WTC11 (cell line): Measurements from ENCODE around the gene RCN2. TPM values are rescaled to one million over a fixed set of nuclear protein-coding genes. Genes with fewer than 3 reads are reported as not detected.

Experiments
- ATAC-seq: fragments of 200-7000 bp; cut with Tn5 transposase; 2 replicates; pipeline ENCODE4 v1.10.0; 2021; ENCODE audit warnings: mild to moderate bottlenecking, moderate library complexity
- CTCF ChIA-PET: fragments of 300-600 bp; sonication (Branson Sonifier 250); formaldehyde crosslinking; loops from one replicate; lab custom pipeline; 2021; ENCODE audit warnings: antibody characterized with exemption; lab: Charles Lee
- POLR2A ChIA-PET: fragments of 350-600 bp; sonication (Branson Sonifier 250); formaldehyde crosslinking; loops from one replicate; lab custom pipeline; 2021; ENCODE audit warnings: antibody characterized with exemption; lab: Charles Lee
- DNase-seq: peaks from one replicate; pipeline ENCODE4 v3.0.0; 2021; ENCODE audit warnings: low spot score
- H3K27ac Mint-ChIP-seq: 2 replicates; pipeline ENCODE4 v1.8.0; 2021; ENCODE audit warnings: mixed read lengths
- H3K27me3 Mint-ChIP-seq: 2 replicates; pipeline ENCODE4 v1.8.0; 2021; ENCODE audit warnings: low read depth, mild to moderate bottlenecking, moderate library complexity, mixed read lengths
- H3K36me3 Mint-ChIP-seq: 2 replicates; pipeline ENCODE4 v1.8.0; 2021; ENCODE audit warnings: mixed read lengths
- H3K4me1 Mint-ChIP-seq: 2 replicates; pipeline ENCODE4 v1.8.0; 2022; ENCODE audit warnings: mixed read lengths
- H3K4me3 Mint-ChIP-seq: 2 replicates; pipeline ENCODE4 v1.8.0; 2021; ENCODE audit warnings: mild to moderate bottlenecking, moderate library complexity, mixed read lengths
- H3K9me3 Mint-ChIP-seq: 2 replicates; pipeline ENCODE4 v1.8.0; 2021; ENCODE audit warnings: mixed read lengths
- CBFB ChIP-seq: sonication (generic); formaldehyde crosslinking; IDR thresholded peaks from 2 replicates; pipeline ENCODE4 v1.8.1; 2022; ENCODE audit warnings: mild to moderate bottlenecking, low read depth, missing genetic modification reagents
- CREB1 ChIP-seq: sonication (generic); formaldehyde crosslinking; IDR thresholded peaks from 2 replicates; pipeline ENCODE4 v1.8.0; 2023; ENCODE audit warnings: mild to moderate bottlenecking, missing genetic modification reagents
- CTCF ChIP-seq: fragments of 200-600 bp; IDR thresholded peaks from 2 replicates; pipeline ENCODE4 v1.8.0; 2022; ENCODE audit warnings: antibody characterized with exemption
- E2F4 ChIP-seq: sonication (generic); formaldehyde crosslinking; IDR thresholded peaks from 2 replicates; pipeline ENCODE4 v1.8.1; 2022; ENCODE audit warnings: low read depth, mild to moderate bottlenecking, moderate library complexity, missing genetic modification reagents, borderline replicate concordance
- ELF4 ChIP-seq: sonication (generic); formaldehyde crosslinking; IDR thresholded peaks from 2 replicates; pipeline ENCODE4 v1.8.1; 2022; ENCODE audit warnings: low read depth, mild to moderate bottlenecking, moderate library complexity, missing genetic modification reagents
- FOXK1 ChIP-seq: sonication (generic); formaldehyde crosslinking; IDR thresholded peaks from 2 replicates; pipeline ENCODE4 v1.8.0; 2022; ENCODE audit warnings: mild to moderate bottlenecking, moderate library complexity, missing genetic modification reagents
- GTF2I ChIP-seq: fragments of 250-450 bp; sonication (Bioruptor Pico); conservative IDR thresholded peaks from 2 replicates; pipeline ENCODE4 v1.4.0; 2021; ENCODE audit warnings: mild to moderate bottlenecking
- HMGA2 ChIP-seq: fragments of 250-450 bp; sonication (Bioruptor Pico); IDR thresholded peaks from 2 replicates; pipeline ENCODE4 v1.4.0; 2021; ENCODE audit warnings: mild to moderate bottlenecking, moderate library complexity
- JAZF1 ChIP-seq: fragments of 250-450 bp; sonication (Bioruptor Pico); IDR thresholded peaks from 2 replicates; pipeline ENCODE4 v1.9.0; 2021; ENCODE audit warnings: moderate library complexity, mild to moderate bottlenecking, inconsistent platforms
- MXD4 ChIP-seq: fragments of 250-450 bp; sonication (Bioruptor Pico); IDR thresholded peaks from 2 replicates; pipeline ENCODE4 v1.8.0; 2021; ENCODE audit warnings: mild to moderate bottlenecking, moderate library complexity, borderline replicate concordance
- NFE2L1 ChIP-seq: sonication (generic); formaldehyde crosslinking; IDR thresholded peaks from 2 replicates; pipeline ENCODE4 v1.8.1; 2023; ENCODE audit warnings: missing genetic modification reagents
- NFYB ChIP-seq: sonication (generic); formaldehyde crosslinking; conservative IDR thresholded peaks from 2 replicates; pipeline ENCODE4 v1.8.0; 2022; ENCODE audit warnings: low read depth, missing genetic modification reagents
- OVOL2 ChIP-seq: fragments of 250-450 bp; sonication (Bioruptor Pico); IDR thresholded peaks from 2 replicates; pipeline ENCODE4 v1.9.0; 2021; ENCODE audit warnings: mild to moderate bottlenecking, borderline replicate concordance
- SMAD3 ChIP-seq: sonication (generic); formaldehyde crosslinking; IDR thresholded peaks from 2 replicates; pipeline ENCODE4 v1.8.0; 2022; ENCODE audit warnings: missing genetic modification reagents, mild to moderate bottlenecking, borderline replicate concordance
- SMAD4 ChIP-seq: sonication (generic); formaldehyde crosslinking; IDR thresholded peaks from 2 replicates; pipeline ENCODE4 v1.8.0; 2022; ENCODE audit warnings: mild to moderate bottlenecking, missing genetic modification reagents
- SOX15 ChIP-seq: fragments of 250-450 bp; sonication (Bioruptor Pico); IDR thresholded peaks from 2 replicates; pipeline ENCODE4 v1.9.0; 2021; ENCODE audit warnings: mild to moderate bottlenecking
- STAT6 ChIP-seq: sonication (generic); formaldehyde crosslinking; conservative IDR thresholded peaks from 2 replicates; pipeline ENCODE4 v1.8.1; 2023; ENCODE audit warnings: mild to moderate bottlenecking, low read depth, missing genetic modification reagents, moderate library complexity
- TCF7 ChIP-seq: sonication (generic); formaldehyde crosslinking; IDR thresholded peaks from 2 replicates; pipeline ENCODE4 v1.8.0; 2022; ENCODE audit warnings: mild to moderate bottlenecking, low read depth, missing genetic modification reagents, moderate library complexity
- USF1 ChIP-seq: sonication (generic); formaldehyde crosslinking; IDR thresholded peaks from 2 replicates; pipeline ENCODE4 v1.8.0; 2022; ENCODE audit warnings: mild to moderate bottlenecking, missing genetic modification reagents
- ZMAT4 ChIP-seq: fragments of 250-450 bp; sonication (Bioruptor Pico); IDR thresholded peaks from 2 replicates; pipeline ENCODE4 v1.9.0; 2021; ENCODE audit warnings: mild to moderate bottlenecking
- ZNF219 ChIP-seq: sonication (generic); formaldehyde crosslinking; IDR thresholded peaks from 2 replicates; pipeline ENCODE4 v1.8.0; 2023; ENCODE audit warnings: missing genetic modification reagents, mild to moderate bottlenecking, borderline replicate concordance
- ZNF317 ChIP-seq: sonication (generic); formaldehyde crosslinking; IDR thresholded peaks from 2 replicates; pipeline ENCODE4 v1.8.1; 2023; ENCODE audit warnings: low read depth, mild to moderate bottlenecking, moderate library complexity, missing genetic modification reagents, borderline replicate concordance
- total RNA-seq: library from RNA; stranded (reverse); gene quantifications from 3 replicates; pipeline ENCODE4 v1.2.3, GENCODE V29; 2021

The RCN2 gene
- total RNA-seq, 1 experiment from 2014 or later = 112 TPM

- TF ChIP-seq MXD4 (no peak), TCF7 (no peak), JAZF1 (CRISPR knock-in tag) (no peak), CBFB (no peak), CREB1 (no peak), OVOL2 (CRISPR knock-in tag) (no peak), NFE2L1 (CRISPR knock-in tag) (no peak), SMAD3 (CRISPR knock-in tag) (no peak), ZNF219 (CRISPR knock-in tag) (no peak)
Measured at GRCh38 chr15:76991741-76992645, 60.4 kb downstream of the RCN2 start (continued).

DNA sequence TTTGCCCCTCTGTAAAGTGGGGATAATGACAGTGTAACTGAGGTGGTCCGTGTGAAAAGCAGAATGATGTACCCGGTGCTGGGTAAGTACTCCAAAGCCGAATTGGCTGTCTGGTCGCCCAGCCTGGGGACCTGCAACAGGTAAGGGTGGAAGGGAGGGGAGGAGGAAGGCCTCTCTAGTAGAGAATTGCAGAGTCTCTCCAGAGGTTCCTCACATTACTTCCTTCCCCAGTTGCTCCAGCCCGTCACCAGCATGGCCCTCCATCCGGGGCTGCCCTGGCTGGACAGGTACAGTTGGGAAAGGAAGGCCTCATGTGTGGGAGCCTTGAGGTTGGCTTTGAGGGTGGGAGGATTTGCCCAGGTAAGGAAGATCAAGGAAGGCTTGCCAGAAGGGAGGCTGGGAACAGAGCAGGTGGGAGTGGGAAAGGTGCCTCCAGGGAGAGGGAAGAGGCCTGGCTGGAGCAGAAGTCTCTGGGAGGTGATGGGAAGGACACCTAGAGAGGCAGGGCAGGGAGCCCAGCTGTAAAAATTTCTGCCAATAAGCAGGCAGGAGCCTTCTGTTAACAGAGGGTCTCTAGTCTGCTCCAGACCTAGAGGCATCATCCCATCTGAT lies 61.7 kb downstream of the RCN2 start:
- ChIA-PET POLR2A (no interaction called here), CTCF (interaction anchor here (1.0 to 2.1 kb wide), 2 partner anchors 19 to 23 kb away, joined by 3 to 10 read pairs; no protein-coding TSS in a partner anchor)
- no peaks in the 10 kb centered on the region for H3K9me3 Mint-ChIP-seq
- no peaks in the 10 kb centered on the region; the same call in 1 of the 2 replicates for H3K27me3 Mint-ChIP-seq
- no peak overlapping the region for H3K4me3 Mint-ChIP-seq
- H3K36me3 Mint-ChIP-seq = no peaks in the 10 kb centered on the region
- peaks cover 9% of the 10 kb centered on the region for H3K4me1 Mint-ChIP-seq
- no peak overlapping the region for H3K27ac Mint-ChIP-seq
- no peak for TF ChIP-seq HMGA2 (CRISPR knock-in tag)
- TF ChIP-seq E2F4 (CRISPR knock-in tag) = no peak
- TF ChIP-seq SMAD4 (CRISPR knock-in tag) = no peak
- no peak for TF ChIP-seq ELF4 (CRISPR knock-in tag)
- no peak for TF ChIP-seq CTCF
- TF ChIP-seq ZMAT4 = no peak
- TF ChIP-seq GTF2I = no peak
- TF ChIP-seq NFYB (CRISPR knock-in tag) = no peak
- TF ChIP-seq ZNF317 (CRISPR knock-in tag) = no peak
- TF ChIP-seq FOXK1 = no peak
- TF ChIP-seq USF1 (CRISPR knock-in tag) = no peak
- no peak for TF ChIP-seq STAT6
- no peak for TF ChIP-seq SOX15 (CRISPR knock-in tag)
- no peak for ATAC-seq
- DNase-seq = peak; percentile 2
